H4 (cell line): Measurements from ENCODE around the gene DCXR. TPM values are rescaled to one million over a fixed set of nuclear protein-coding genes. Genes with fewer than 3 reads are reported as not detected.

ENCODE experiments used
- DNase-seq: peaks from one replicate; pipeline ENCODE4 v3.0.0-alpha.2; 2015; ENCODE audit warnings: low spot score
- total RNA-seq: library from RNA; depleted of rRNA; stranded (reverse); fragments of >200 nt; shearing (Covaris generic); gene quantifications from 2 replicates; pipeline ENCODE4 v1.2.3, GENCODE V29; 2014; rRNA removed

DCXR gene
- 99.5 and 107 TPM in 2 replicates for total RNA-seq

DNA sequence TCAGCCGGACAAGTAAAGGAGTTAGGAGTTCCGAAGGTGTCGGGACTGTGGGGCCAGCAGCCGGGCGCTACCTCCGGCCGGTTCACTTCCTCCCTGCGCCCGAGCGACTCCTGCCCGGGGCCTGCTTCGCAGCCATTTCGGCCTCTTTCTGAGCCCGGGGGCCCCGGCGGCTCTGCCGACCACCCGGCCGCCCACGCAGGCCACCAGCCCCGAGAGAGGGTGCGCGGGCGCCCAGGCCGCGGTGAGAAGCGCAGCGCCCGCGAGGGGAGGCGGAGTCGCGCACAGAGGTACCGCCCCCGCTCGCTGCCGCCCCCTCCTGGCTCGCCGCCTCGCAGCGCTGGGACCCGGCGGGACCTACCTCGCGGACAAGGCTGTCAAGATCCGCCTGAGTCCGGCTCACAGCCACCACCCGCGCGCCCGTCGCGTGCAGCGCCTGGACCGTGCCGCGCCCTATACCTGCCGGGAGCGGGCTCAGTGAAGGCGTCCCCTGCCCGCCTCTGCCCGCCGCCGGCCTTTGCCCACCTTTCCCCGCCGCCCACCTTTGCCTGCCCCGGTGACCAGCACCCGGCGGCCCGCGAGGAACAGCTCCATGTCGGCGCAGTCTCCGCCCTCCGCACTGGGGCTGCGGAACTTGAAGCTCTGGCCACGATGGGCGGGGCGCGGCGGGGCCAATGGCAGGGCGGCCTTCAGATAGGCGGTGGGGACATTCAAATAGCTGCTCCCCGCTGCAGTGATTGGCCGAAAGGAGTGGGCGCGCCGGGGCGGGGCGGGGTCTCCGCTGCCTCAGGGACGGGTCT, at the start of gene DCXR:
Gene DCXR (minus strand): TSS at position 606 of the 797 bp plus-strand sequence. CDS start 15 bp downstream, at position 591.
- peak; percentile 95 for DNase-seq

DNA sequence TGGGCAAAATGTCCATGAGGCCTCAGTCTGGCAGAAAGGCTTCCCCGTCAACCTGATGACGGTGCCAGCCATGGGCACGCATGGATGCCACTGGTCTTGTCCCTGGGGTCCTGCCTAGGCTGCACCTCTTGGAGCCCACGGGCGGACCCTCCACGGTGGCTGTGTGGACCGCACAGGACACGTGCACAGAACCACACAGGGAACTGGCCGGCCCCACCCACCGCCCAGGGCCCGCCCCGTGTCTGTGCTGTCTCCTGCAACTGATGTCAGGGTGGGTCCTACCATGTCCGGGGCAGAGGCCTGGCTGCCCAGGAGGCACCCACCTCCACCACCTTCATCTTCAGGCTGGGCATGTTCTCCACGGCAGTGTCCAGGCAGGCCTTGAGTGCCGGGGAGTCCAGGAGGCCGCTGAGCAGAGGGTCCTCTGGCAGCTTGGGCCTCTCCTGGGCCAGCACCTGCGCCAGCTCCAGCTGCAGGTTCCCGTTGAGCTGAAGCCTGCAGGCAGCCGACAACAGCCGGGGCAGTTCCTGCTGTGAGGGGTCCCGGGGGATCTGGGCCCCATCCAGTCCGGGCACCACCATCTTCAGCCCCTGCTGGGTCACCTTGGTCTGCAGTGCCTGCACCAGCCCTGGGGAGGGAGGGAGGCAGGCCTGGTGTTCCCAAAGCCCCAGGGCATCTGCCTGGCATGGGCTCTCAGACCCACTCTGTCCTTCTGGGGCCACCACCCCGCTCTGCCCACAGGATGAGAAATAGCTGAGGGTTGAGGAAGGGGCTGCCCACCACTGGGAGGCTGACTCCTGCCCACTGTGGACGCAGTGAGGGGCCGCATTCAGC, 48.7 kb upstream of the DCXR start:
- no peak for DNase-seq

DNA sequence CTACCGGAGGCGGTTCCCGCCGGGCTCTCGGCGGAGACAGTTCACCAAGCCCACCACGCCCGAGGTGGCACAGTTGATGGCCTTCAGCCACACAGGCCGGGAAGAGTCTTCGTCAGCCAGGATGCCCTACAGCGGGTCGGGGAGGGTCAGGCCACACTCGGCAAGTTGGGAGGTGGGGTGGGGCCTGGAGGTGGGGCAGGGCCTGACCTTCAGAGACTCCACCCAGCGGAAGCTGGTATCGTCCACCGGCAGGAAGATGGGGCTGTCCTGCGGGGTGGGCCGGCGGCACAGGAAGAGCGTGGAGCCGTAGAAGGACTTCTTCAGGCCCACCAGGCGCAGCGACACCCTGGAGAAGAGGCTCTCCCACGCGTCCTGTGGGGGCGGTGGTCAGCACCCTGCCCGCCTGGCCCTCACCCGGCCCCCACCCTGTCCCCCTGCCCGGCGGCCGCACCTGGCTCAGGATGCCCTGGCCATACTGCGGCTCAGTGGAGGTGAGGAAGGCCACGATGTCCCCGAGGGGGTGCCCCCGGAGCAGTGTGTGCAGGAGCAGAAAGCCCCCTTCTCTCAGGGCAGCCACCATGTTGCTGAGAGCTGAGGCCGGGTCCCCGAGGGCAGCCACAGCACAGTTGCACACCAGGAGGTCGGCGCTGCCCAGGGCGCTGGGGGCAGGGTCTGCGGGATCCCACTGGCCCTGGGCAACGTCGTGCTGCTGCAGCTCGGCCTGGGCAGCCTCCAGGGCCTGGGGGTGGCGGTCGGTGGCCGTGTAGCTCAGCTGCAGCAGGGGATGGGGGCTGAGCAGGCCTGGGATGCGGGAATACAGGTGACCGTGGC, 47.7 kb upstream of the DCXR start:
- no peak for DNase-seq

DNA sequence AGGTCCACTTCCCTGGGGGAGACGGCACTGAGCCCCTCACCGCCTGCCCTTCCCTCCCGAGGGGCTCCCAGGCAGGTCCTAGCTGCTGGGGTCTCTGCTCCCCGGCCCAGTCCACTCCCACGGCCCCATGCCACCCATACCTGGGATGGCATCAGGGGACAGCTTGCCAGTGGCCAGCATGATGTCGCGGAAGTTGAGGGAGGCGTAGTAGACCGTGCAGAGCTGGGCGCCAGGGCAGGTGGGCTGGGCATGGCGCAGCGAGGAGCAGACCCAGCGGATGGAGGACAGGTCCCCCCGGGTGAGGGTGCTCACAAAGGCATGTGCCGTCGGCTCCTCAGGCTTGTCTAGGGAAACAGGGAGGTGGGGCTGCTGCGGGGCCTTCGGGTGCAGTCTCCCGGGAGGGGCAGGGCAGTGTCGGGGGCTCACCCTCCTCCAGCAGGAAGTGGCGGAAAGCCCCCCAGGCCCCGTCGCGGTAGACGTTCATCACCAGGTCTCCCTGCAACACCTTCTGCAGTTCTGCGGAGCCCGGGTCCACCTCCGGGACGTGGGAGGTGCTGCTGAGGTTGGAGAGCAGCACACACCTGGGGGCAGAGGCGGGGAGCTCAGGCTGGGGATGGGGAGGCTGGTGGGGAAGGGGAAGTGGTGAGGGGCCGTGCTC, 47.0 kb upstream of the DCXR start:
- no peak for DNase-seq

DNA sequence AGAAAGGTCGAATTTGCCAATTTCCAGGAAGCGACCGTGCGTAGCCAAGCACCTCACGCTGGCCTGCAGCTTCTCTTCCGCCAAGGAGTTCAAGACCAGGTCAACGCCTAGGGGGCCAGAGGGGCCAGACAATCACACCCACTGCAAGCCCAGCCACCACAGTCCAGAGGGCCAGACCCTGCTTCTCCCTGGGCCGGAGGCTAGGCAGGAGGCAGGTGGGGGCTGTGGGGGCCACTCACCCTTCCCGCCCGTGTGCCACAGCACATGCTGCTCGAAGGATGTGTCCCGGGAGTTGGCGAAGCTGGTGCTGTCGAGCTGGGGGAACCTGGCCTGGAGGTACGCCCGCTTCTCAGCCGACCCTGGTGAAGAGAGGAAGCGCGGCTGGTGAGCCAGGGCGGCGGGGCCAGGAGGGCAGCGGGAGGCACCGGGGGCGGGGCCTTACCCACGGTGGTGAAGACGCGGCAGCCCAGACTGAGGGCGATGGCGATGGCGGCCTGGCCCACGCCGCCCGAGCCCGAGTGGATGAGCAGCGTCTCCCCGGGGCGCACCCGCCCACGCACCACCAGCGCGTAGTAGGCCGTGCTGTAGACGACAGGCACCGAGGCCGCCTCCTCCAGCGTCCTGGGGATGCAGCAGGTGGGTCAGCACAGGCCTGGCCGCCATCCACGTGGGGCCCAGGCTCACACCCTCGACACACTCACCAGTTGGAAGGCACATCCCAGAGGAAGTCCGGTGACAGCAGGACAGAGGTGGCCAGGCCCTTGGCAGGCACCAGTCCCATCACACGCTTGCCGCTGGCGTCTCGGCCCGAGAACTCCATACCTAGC, 46.2 kb upstream of the DCXR start:
- DNase-seq: no peak

DNA sequence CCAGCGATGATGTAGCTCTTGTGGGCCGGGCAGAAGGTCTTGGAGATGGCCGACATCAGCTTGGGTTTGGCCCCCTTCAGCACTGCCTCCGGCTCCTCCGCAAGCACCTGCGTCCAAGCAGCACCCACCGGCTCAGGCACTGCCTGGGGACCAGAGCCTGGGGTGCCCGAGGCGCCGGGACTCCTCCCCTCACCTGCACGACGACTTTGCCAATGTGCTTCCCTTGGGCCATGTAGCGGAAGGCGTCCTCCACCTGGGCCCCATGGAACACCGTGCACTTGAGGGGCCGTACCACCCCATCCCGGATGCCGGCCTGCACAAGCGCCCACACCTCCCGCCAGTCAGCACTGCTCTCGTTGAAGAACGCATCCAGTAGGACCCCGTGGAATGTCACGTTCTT, 45.5 kb upstream of the DCXR start:
- DNase-seq: no peak

DNA sequence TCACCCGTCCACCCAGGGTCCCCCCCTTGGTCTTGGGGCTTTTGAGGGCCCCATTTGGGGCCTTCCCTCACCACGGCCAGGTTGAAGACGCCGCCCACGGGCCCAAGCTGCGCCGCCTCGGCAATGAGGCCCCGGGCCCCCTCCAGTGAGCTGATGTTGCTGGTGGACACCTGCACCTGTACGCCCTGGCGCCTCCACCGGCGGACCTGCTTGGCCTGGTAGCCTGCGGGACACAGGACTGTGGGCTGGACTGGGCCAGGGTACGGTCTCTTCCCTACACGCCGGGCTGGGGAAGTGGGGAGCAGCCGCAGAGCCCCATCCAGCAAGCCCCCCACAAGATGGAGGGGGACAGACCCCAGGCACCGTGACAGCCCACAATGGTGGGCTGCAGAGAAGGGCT, 45.0 kb upstream of the DCXR start:
- DNase-seq: no peak

DNA sequence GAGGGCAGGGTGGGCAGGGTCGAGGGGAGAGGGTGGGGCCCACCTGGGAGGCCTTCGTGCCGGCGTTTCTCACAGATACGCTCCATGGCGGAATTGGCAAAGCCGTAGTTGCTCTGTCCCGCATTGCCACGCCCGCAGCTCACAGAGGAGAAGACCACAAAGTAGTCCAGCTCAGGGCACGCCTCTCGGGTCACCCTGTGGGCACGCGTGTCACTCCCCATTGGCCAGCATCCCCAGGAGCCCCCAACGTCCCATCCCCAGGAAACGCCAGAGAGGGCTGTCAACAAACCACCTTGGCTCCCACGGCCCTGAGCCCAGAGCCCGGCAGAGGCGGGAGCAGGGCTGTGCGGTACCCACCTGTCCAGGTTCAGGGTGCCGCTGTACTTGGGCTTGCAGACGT, 44.5 kb upstream of the DCXR start:
- DNase-seq: no peak

DNA sequence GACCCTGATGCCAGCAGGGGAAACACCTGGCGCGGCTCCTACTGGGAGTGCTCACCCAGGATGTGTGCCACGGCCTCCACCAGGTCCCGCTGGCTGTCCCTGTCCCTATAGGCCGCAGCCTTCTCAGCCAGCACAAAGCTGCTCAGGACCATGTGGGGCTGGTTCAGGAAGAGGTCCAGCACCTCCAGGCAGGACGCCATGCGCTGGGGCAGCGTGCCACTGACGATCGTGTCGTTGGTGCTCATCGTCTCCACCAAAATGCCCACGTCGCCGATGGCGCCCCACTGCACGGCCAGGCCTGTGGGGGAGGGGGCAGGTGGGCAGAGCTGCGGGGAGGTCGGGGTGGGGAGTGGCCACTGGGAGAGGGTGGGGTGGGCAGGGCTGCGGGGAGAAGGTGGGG, 44.0 kb upstream of the DCXR start:
- DNase-seq: no peak

DNA sequence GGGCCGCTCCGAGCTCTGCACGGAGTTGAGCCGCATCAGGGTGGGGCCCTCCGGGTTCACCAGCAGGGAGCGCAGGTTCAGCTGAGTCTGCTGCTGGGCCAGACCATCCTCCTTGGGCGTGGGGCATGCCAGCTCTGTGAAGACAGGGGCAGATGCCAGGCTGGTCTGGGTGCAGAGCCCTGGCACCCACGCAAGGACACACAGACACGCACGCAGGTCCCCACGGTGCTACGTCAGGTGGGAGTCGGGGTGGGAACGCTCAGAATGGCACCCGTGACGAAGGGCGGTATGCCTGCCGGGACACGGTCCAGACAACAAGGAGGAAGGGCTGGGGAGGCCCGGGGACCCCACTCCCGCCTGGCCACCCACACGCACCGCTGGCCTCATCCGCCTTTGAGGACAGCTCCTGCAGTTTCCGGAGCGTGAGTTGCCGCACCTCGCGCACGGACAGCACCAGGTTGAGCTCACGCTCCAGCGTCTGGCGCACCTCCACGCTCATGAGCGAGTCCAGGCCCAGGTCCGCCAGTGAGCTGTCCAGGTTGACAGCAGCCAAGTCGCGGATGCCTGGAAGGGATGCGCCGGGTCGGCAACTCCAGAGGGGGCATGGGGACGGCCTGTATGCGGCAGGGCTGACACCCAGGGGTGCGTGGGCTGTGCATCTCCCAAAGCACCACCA, 43.4 kb upstream of the DCXR start:
- DNase-seq: no peak

DNA sequence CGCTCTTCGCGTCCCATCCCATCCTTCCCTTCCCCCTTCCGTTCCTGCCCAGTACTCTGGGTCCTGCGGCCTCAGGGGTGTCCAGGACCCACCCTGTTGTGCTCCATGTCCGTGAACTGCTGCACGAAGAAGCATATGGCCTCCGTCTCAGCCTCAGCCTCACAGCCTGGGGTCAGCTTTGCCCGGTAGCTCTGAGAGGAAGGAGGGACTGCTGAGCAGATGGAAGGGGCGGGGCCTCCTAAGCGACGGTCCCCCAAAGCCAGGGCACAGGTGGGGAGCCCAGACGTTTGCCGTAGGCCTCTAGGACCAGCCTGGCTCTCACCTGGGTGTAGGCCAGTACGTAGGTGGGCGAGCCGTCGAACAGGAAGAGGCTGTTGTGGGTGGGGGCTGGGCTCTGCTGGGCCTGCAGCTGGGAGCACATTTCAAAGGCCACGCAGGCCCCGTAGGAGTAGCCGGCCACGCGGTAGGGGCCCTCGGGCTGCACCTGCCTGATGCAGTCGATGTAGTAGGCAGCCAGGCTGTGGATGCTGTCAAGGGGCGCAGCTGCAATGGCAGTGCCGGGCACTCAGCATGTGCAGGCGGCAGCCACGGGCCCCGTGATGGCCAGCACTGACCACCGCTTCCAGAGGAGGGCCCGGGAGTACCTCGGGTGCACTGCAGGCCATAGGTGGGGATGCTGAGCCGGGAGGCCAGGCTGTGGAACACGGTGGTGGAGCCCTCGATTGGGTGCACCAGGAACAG, 42.7 kb upstream of the DCXR start:
- DNase-seq: no peak

DNA sequence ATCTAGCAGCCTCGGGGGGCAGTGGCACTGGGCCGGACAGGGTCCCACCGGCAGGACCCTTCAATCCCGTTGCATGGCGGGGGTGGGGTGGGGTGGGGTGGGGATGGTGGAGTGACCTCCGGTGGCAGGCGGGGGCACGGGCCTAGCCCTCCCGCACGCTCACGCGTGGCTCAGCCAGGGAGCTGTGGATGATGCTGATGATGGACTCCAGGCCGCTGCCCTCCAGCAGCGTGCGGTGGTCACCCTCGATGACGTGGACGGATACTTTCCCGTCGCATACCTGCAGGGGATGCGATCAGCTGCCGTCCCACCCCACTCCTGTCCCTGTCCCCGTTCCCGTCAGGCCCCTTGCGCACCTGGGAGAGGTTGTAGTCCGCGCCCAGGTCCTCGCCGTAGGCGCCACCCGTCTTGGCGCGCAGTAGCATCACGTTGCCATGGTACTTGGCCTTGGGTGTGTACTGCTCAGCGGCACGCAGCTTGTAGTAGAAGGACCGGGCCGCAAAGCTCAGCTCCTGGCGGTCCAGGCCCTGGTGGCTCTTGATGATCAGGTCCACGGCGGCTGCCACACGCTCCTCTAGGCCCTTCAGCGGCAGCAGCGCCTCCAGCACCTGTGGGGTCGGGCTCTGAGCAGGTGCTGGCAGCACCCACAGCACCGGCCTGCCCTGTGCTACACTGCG, 41.6 kb upstream of the DCXR start:
- DNase-seq: no peak

DNA sequence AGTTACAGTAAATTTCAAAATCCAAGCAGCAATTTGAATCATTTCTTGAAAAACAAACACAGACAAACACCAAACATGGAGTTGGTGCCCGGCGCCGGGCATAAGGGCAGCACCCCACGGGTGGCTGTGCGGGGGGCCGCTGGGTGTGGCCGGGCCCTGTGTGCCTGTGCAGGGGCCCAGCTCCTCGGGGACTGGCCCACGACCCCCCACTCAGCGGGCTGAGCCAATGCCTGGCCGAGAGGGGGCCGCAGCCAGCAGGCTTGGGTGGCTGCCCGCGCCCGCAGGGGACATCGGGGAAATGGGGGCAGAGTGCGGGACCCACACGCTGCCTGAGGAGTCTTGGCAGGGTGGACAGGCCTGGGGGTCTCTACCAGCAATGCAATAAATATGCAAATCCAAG, 40.9 kb upstream of the DCXR start:
- no peak for DNase-seq

DNA sequence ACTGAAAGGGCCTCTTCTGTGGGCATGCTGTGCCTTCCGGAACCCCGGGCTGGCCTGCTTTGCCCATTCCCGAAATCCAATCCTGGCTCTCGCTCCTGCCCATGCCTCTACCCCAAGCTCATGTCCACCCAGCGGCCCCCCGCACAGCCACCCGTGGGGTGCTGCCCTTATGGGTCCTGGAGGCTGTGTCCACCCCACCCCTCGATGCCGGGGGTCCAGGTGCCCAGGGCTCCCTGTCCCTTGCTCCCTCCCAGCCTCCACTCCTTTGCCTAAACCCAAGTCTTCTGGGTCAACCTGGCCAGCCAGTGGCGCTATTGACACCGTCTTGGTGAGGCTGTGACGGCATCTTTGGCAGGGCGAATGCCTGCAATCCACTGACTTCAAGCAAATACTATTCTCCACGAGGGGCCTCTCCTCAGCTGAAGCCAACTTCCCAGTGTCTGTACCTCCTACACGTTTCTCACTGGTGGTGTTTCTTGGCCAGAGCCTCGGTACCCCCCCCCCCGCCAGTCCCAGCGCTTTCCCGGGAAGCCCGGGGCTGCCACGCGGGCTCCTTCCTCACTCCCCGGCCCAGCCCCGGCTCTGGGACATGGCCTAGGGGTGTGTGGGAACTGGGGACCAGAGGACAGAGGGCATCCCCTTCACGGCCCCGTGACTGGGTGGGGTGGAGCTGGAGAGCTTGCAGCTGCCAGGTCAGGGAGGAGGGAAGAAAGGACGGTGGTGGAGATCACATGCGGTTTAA, 40.3 kb upstream of the DCXR start:
- no peak for DNase-seq

DNA sequence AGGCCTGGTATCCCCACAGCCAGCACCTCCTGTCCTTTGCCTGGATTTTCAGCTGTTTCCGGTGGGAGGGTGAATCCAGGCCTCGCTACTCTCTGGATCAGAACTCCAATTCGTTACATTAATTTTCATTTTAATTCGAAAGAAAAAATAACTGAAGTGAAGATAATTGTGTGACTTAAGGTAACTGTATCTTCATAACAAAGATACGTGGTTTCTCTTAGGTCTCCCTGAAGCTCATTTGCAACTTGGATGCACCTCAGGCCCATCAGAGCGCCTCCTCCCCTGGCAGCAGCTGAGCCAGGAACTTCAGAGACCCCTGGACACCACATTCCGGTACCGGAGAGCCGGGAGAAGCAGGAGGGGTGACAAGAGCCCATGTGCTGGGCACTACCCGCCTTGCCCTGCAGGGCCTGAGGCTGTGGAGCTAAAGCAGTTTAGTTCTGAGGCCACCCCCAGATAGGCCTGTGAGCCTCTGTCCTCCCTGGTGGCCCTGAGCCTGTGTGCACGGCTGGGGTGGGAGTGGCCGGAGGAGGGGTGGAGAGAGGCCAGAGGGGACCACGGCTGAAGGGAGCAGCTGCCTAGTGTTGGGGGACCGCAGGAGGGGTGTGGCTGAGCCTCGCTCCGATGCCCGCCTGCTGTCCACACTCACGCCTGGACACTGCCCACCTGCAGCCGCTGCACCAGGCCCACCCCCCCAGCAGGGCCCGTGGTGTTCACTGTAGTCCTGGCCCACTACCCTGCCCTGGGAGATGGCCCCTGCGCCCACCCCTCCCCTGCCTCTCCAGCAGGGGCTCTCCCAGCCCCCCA, 39.5 kb upstream of the DCXR start:
- no peak for DNase-seq

DNA sequence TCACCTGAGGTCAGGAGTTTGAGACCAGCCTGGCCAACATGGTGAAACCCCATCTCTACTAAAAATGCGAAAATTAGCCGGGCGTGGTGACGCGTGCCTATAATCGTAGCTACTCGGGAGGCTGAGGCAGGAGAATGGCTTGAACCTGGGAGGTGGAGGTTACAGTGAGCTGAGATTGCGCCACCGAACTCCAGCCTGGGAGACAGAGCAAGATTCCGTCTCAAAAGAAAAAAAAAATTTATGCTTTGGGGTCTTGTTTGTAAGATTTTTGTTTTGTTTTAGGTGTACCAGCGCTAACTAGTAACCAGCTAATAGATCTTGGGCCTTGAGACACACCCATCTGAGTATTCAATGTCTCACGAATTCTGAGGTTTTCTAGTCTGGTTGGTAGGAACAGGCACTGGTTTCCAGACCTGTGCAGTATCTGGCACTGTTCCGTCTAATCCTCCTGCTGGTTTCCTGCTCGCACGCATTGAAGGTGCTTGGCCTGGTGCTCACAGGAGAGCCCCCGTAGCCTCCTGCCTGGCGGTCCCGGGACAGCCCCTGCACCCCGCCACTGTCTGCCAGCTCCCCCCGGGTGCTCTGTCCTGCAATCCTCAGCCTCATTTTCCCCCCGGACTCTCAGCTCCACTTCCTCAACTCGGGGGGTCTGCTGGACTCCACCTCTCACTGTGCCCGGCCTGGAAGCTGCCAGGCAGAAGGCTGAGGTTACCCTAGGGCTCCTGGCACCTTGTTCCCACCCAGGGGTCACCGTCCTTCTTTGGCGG, 38.7 kb upstream of the DCXR start:
- no peak for DNase-seq

DNA sequence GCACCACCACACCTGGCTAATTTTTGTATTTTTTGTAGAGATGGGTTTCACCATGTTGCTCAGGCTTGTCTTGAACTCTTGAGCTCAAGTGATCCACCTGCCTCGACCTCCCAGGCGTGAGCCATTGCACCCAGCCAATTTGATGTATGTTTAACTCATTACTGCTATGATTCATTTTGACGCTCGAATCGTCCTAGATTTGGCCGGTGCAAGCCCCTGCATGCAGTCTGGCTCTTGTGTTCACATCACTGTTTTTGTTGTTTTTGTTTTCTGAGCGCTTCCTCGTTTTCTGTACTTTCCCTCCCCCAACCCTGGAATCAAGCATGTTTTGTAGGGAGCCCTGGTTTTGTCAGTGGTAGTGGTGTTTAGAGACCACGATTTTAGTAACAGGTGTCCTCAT, 35.9 kb upstream of the DCXR start:
- no peak for DNase-seq
